Prostate gland (tissue), 2 donors: ENCODE data around the gene PODN. TPM values are rescaled to one million over a fixed set of nuclear protein-coding genes. Genes with fewer than 3 reads are reported as not detected.

Source experiments
- DNase-seq: peaks from one replicate; pipeline ENCODE4 v3.0.0-alpha.2; 2019; ENCODE audit warnings: low spot score
- H3K27ac ChIP-seq, 2 donors: fragments of 200-600 bp; sonication (generic); 2 replicates each; pipeline ENCODE4 v1.5.1; 2017 to 2019
- H3K27me3 ChIP-seq: fragments of 200-600 bp; sonication (generic); replicated peaks from 2 replicates; pipeline ENCODE4 v1.5.1; 2019; ENCODE audit not compliant: insufficient read depth
- H3K36me3 ChIP-seq, 2 donors: fragments of 200-600 bp; sonication (generic); 1 replicate in 1 of 2; 2 replicates in 1 of 2; pipeline versions ENCODE4 v1.5.1 to v1.8.1; 2017 to 2019
- H3K4me1 ChIP-seq: fragments of 200-600 bp; sonication (generic); replicated peaks from 2 replicates; pipeline ENCODE4 v1.5.1; 2019
- H3K4me3 ChIP-seq, 2 donors: fragments of 200-600 bp; sonication (generic); 2 replicates each; pipeline ENCODE4 v1.5.1; 2017 to 2019
- H3K9me3 ChIP-seq: fragments of 200-600 bp; sonication (generic); 2 replicates; pipeline ENCODE4 v1.5.1; 2017
- POLR2A ChIP-seq: fragments of 450-650 bp; IDR thresholded peaks from one replicate; pipeline ENCODE4 v1.6.1; 2016; ENCODE audit warnings: antibody characterized with exemption, mild to moderate bottlenecking
- POLR2AphosphoS5 ChIP-seq: sonication (generic); formaldehyde crosslinking; IDR thresholded peaks from one replicate; pipeline ENCODE4 v1.6.1; 2017; ENCODE audit warnings: antibody characterized with exemption
- WGBS: methylation state at CpG from one replicate; pipeline ENCODE4 v1.1.5; 2018; 5-methylcytosine and 5-hydroxymethylcytosine counted together
- intact Hi-C: fragments of 100-400 bp; cut with DNase I; formaldehyde crosslinking; loops from one replicate; pipeline ENCODE4 v1.14.2; 2022
- total RNA-seq, 2 donors: library from RNA; depleted of rRNA; stranded (reverse); fragments of >200 nt; gene quantifications; one replicate each; pipeline ENCODE4 v1.1.0, GENCODE V29; 2016
- TF ChIP-seq, protein P1 (sequence below), 4 experiments: fragments of 200-600 bp in 2 of 4; fragments of 450-650 bp in 2 of 4; sonication (generic) in 2 of 4; IDR thresholded peaks; 1 replicate in 3 of 4; 2 replicates in 1 of 4; pipeline ENCODE4 v1.5.1; 2016 to 2019; ENCODE audit warnings: antibody characterized with exemption in 4 of 4, mild to moderate bottlenecking in 2 of 4, moderate library complexity in 2 of 4

PODN gene
- total RNA-seq, 2 donors from 2014 or later = 11.6 to 92.7 TPM

DNA sequence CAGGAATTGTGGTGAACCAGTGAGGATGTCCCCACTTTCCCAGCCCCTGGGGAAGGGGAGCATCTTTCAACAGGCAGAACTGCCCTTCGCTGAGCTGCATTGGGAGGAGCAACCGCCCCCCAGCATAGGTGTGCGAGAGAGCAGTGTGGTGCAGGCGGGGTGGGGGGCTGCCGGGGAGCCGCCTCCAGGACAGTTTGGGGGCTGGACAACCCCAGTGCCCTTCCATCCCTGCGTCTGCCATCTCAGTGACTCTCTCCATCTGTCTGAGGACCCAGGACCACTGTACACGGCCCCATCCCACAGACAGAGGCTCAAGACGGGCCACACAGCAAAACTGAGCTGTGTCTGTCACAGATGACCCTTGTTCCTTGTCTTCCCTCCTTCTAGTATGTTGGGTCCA lies 14.2 kb downstream of the PODN start:
- intact Hi-C loops = no loop called here
- no peaks in the 10 kb centered on the region for H3K27me3 ChIP-seq
- no peak overlapping the region for H3K4me3 ChIP-seq
- no peak overlapping the region for H3K27ac ChIP-seq
- H3K4me1 ChIP-seq = no peaks in the 10 kb centered on the region
- peaks cover 0 to 4% of the 10 kb centered on the region in 2 donors for H3K36me3 ChIP-seq
- no peak for DNase-seq
- TF ChIP-seq POLR2A (no peak), POLR2AphosphoS5 (no peak)
- TF ChIP-seq, protein P1, sequence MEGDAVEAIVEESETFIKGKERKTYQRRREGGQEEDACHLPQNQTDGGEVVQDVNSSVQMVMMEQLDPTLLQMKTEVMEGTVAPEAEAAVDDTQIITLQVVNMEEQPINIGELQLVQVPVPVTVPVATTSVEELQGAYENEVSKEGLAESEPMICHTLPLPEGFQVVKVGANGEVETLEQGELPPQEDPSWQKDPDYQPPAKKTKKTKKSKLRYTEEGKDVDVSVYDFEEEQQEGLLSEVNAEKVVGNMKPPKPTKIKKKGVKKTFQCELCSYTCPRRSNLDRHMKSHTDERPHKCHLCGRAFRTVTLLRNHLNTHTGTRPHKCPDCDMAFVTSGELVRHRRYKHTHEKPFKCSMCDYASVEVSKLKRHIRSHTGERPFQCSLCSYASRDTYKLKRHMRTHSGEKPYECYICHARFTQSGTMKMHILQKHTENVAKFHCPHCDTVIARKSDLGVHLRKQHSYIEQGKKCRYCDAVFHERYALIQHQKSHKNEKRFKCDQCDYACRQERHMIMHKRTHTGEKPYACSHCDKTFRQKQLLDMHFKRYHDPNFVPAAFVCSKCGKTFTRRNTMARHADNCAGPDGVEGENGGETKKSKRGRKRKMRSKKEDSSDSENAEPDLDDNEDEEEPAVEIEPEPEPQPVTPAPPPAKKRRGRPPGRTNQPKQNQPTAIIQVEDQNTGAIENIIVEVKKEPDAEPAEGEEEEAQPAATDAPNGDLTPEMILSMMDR (IDR thresholded peaks at IDR 0.05) = no peak
- H3K9me3 ChIP-seq = no peaks in the 10 kb centered on the region
- 96% methylated on average over 9 of the region's 9 CpGs for WGBS

DNA sequence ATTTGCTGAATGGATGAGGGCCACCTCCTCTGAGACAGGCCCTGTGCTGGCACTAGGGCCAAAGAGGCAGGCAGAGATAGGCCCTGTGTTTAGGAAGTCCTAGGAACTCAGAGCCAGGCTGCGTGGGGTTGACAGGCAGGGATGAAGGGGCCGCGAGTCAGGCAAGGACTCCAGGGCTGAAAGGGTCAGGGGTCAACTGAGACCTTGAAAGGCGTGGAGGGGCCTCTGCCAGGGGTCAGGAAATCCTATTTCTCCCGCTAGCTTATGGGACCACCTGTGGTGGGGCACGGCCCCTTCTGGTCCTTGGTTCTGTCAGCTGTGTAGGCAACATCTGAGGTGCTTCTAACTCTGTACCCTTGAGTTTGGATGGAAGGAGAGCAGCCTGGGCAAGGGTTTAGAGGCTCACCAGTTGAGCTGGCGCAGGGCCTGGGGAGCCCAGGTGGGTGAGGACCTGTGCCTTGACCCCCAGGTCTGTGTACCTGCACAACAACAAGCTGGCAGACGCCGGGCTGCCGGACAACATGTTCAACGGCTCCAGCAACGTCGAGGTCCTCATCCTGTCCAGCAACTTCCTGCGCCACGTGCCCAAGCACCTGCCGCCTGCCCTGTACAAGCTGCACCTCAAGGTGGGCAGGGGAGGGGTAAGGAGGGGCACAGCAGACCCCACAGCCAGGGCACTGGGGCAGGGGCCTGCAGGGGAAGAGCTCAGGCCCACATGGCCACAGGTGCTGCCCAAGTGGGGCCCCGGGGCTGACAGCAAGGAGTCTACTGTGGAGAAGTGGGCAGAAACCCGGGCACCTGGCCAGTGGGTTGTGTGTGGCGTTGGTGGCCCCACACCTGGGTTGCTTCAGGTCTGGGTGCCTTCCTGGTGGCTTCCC lies 14.9 kb downstream of the PODN start:
- TF ChIP-seq POLR2AphosphoS5 = no peak
- TF ChIP-seq, protein P1 (IDR thresholded peaks at IDR 0.05) = no peak
- TF ChIP-seq POLR2A = no peak
- Histone ChIP-seq H3K4me1 (no peaks in the 10 kb centered on the region), H3K36me3 (peaks cover 0 to 4% of the 10 kb centered on the region in 2 donors), H3K27ac (no peak overlapping the region), H3K9me3 (no peaks in the 10 kb centered on the region), H3K27me3 (no peaks in the 10 kb centered on the region), H3K4me3 (no peak overlapping the region)
- intact Hi-C loops = no loop called here
- no peak for DNase-seq
- 90% methylated on average over 16 of the region's 19 CpGs for WGBS

DNA sequence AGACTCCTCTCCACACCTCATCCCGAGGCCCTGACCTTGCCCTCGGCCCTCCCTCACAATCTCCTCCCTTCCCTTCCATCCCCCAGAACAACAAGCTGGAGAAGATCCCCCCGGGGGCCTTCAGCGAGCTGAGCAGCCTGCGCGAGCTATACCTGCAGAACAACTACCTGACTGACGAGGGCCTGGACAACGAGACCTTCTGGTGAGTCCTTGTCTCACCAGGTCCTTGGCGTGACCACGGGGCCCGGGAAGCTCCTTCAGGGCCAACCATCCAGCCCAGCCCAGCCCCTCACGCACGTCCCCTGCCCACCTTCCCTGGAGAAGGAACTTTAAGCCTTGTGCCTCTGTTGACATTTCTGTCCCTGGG lies 15.6 kb downstream of the PODN start:
- H3K9me3 ChIP-seq = no peaks in the 10 kb centered on the region
- no peaks in the 10 kb centered on the region for H3K27me3 ChIP-seq
- H3K27ac ChIP-seq = no peak overlapping the region
- no peaks in the 10 kb centered on the region for H3K4me1 ChIP-seq
- peaks cover 0 to 4% of the 10 kb centered on the region in 2 donors for H3K36me3 ChIP-seq
- WGBS = 93% methylated on average over 13 of the region's 13 CpGs
- H3K4me3 ChIP-seq = no peak overlapping the region
- intact Hi-C loops = no loop called here
- no peak for DNase-seq
- TF ChIP-seq, protein P1 (IDR thresholded peaks at IDR 0.05) = no peak
- TF ChIP-seq POLR2A (no peak), POLR2AphosphoS5 (no peak)

DNA sequence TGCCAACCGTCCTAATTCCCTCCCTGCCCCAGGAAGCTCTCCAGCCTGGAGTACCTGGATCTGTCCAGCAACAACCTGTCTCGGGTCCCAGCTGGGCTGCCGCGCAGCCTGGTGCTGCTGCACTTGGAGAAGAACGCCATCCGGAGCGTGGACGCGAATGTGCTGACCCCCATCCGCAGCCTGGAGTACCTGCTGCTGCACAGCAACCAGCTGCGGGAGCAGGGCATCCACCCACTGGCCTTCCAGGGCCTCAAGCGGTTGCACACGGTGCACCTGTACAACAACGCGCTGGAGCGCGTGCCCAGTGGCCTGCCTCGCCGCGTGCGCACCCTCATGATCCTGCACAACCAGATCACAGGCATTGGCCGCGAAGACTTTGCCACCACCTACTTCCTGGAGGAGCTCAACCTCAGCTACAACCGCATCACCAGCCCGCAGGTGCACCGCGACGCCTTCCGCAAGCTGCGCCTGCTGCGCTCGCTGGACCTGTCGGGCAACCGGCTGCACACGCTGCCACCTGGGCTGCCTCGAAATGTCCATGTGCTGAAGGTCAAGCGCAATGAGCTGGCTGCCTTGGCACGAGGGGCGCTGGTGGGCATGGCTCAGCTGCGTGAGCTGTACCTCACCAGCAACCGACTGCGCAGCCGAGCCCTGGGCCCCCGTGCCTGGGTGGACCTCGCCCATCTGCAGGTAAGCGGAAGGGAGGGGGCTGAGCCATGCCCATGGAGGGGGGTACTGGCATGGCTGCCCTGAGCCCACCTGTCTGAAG lies 16.5 kb downstream of the PODN start:
- WGBS = 95% methylated on average over 46 of the region's 46 CpGs
- intact Hi-C loops = no loop called here
- no peaks in the 10 kb centered on the region for H3K9me3 ChIP-seq
- H3K36me3 ChIP-seq = peaks cover 0 to 4% of the 10 kb centered on the region in 2 donors
- no peaks in the 10 kb centered on the region for H3K27me3 ChIP-seq
- no peak overlapping the region for H3K27ac ChIP-seq
- DNase-seq = no peak
- no peak for TF ChIP-seq POLR2A
- TF ChIP-seq, protein P1 (IDR thresholded peaks at IDR 0.05) = no peak
- TF ChIP-seq POLR2AphosphoS5 = no peak
- no peak overlapping the region for H3K4me3 ChIP-seq
- H3K4me1 ChIP-seq = no peaks in the 10 kb centered on the region
